B cell (primary cell): ENCODE data around the gene BRAP. TPM values are rescaled to one million over a fixed set of nuclear protein-coding genes. Genes with fewer than 3 reads are reported as not detected.
"Not testable (repeated sequence)": the region's sequence is repeated elsewhere in the genome, so short reads cannot be mapped to it uniquely, and the experiment has no call there.

Source experiments
- ATAC-seq: fragments of 200-7000 bp; cut with Tn5 transposase; one replicate; pipeline ENCODE4 v1.10.0; 2021; ENCODE audit warnings: low read depth, mild to moderate bottlenecking, moderate number of reproducible peaks, moderate library complexity
- CTCF ChIA-PET: fragments of 350-600 bp; sonication (Branson Sonifier 250); formaldehyde crosslinking; loops from one replicate; lab custom pipeline; 2021; ENCODE audit warnings: antibody characterized with exemption, inconsistent platforms; lab: Charles Lee
- POLR2A ChIA-PET: fragments of 350-600 bp; sonication (Branson Sonifier 250); formaldehyde crosslinking; loops from one replicate; lab custom pipeline; 2021; ENCODE audit warnings: antibody characterized with exemption; lab: Charles Lee
- DNase-seq: peaks from one replicate; pipeline ENCODE4 v3.0.0; 2013
- H2AFZ ChIP-seq: 2 replicates; pipeline ENCODE4 v1.6.1; 2012; ENCODE audit warnings: mild to moderate bottlenecking, low read depth, low read length; ENCODE audit not compliant: insufficient read depth, poor library complexity, severe bottlenecking
- H3K27ac ChIP-seq, 2 donors: 1 replicate in 1 of 2; 2 replicates in 1 of 2; pipeline ENCODE4 v1.5.1; 2012 to 2013; ENCODE audit warnings: low read length in 2 of 2, mild to moderate bottlenecking in 2 of 2, moderate library complexity in 1 of 2
- H3K27me3 ChIP-seq, 4 experiments: fragments of 200-600 bp in 1 of 4; sonication (generic) in 1 of 4; replicated peaks in 1 of 4; 1 replicate in 2 of 4; 2 replicates in 2 of 4; pipeline versions ENCODE4 v1.6.1 to v1.7.0; 2013 to 2016; ENCODE audit warnings: low read length in 3 of 4, mild to moderate bottlenecking in 2 of 4, mixed read lengths in 1 of 4, moderate library complexity in 1 of 4; ENCODE audit not compliant: insufficient read depth in 4 of 4, control insufficient read depth in 3 of 4; ENCODE audit errors: control extremely low read depth in 1 of 4
- H3K36me3 ChIP-seq, 2 experiments: replicated peaks in 1 of 2; 1 replicate in 1 of 2; 2 replicates in 1 of 2; pipeline versions ENCODE4 v1.6.1 to v1.7.1; 2013; ENCODE audit warnings: low read length in 1 of 2; ENCODE audit not compliant: insufficient read depth in 2 of 2, control insufficient read depth in 1 of 2; ENCODE audit errors: control extremely low read depth in 1 of 2, extremely low read depth in 1 of 2
- H3K4me1 ChIP-seq, 2 donors: fragments of 200-600 bp in 1 of 2; sonication (generic) in 1 of 2; 1 replicate in 1 of 2; 2 replicates in 1 of 2; pipeline versions ENCODE4 v1.5.1 to v1.6.1; 2013 to 2017; ENCODE audit warnings: low read length in 2 of 2; ENCODE audit not compliant: control insufficient read depth in 2 of 2, insufficient read depth in 2 of 2
- H3K4me2 ChIP-seq: replicated peaks from 2 replicates; pipeline ENCODE3; 2012; ENCODE audit warnings: mild to moderate bottlenecking, low read depth, low read length; ENCODE audit not compliant: poor library complexity, severe bottlenecking
- H3K4me3 ChIP-seq, 5 experiments: fragments of 200-600 bp in 1 of 5; sonication (generic) in 1 of 5; 1 replicate in 3 of 5; 2 replicates in 2 of 5; pipeline versions ENCODE4 v1.5.1 to v1.7.0; 2011 to 2016; ENCODE audit warnings: low read length in 4 of 5, mild to moderate bottlenecking in 4 of 5, low read depth in 2 of 5, control low read depth in 1 of 5, moderate library complexity in 1 of 5; ENCODE audit not compliant: insufficient read depth in 1 of 5; ENCODE audit errors: control extremely low read depth in 1 of 5, extremely low read depth in 1 of 5
- H3K79me2 ChIP-seq: fragments of 200-600 bp; sonication (generic); one replicate; pipeline ENCODE4 v1.6.0; 2016; ENCODE audit warnings: low read length; ENCODE audit not compliant: control insufficient read depth, insufficient read depth
- H3K9ac ChIP-seq: fragments of 200-600 bp; sonication (generic); 2 replicates; pipeline ENCODE4 v1.6.1; 2017; ENCODE audit warnings: mild to moderate bottlenecking, low read length, moderate library complexity
- H3K9me3 ChIP-seq, 3 donors: one replicate each; pipeline versions ENCODE4 v1.6.1 to v1.7.1; 2013; ENCODE audit warnings: low read length in 2 of 3; ENCODE audit not compliant: control insufficient read depth in 2 of 3, insufficient read depth in 1 of 3; ENCODE audit errors: control extremely low read depth in 1 of 3
- H4K20me1 ChIP-seq: 2 replicates; pipeline ENCODE4 v1.6.0; 2012; ENCODE audit warnings: mild to moderate bottlenecking, low read length; ENCODE audit not compliant: insufficient read depth, control insufficient read depth, poor library complexity, severe bottlenecking
- H3K27ac Mint-ChIP-seq: one replicate; pipeline ENCODE4 v1.8.0; 2021; ENCODE audit warnings: mixed read lengths
- H3K27me3 Mint-ChIP-seq: one replicate; pipeline ENCODE4 v1.8.0; 2021; ENCODE audit warnings: mixed read lengths
- H3K4me1 Mint-ChIP-seq: one replicate; pipeline ENCODE4 v1.8.0; 2021; ENCODE audit warnings: mixed read lengths
- H3K4me3 Mint-ChIP-seq: one replicate; pipeline ENCODE4 v1.8.0; 2021; ENCODE audit warnings: mixed read lengths
- H3K9me3 Mint-ChIP-seq: one replicate; pipeline ENCODE4 v1.8.0; 2022; ENCODE audit warnings: mixed read lengths; ENCODE audit not compliant: insufficient read depth
- CTCF ChIP-seq: fragments of 200-600 bp; IDR thresholded peaks from one replicate; pipeline ENCODE4 v1.8.0; 2022; ENCODE audit warnings: antibody characterized with exemption, mild to moderate bottlenecking
- EZH2 ChIP-seq: IDR thresholded peaks from 2 replicates; pipeline ENCODE4 v1.6.1; 2012; ENCODE audit warnings: borderline replicate concordance, low read depth, mild to moderate bottlenecking, moderate library complexity, low read length; ENCODE audit not compliant: insufficient read depth, poor library complexity, severe bottlenecking
- WGBS: methylation state at CpG from one replicate; pipeline ENCODE4 v1.1.5; 2013; ENCODE audit warnings: missing lambda C conversion rate; ENCODE audit not compliant: insufficient coverage; 5-methylcytosine and 5-hydroxymethylcytosine counted together
- intact Hi-C: fragments of 100-400 bp; cut with micrococcal nuclease; formaldehyde crosslinking; loops from one replicate; pipeline ENCODE4 v1.10.0; 2022
- polyA plus RNA-seq: library from polyadenylated mRNA; depleted of rRNA; stranded (reverse); fragments of >200 nt; gene quantifications from 2 replicates; pipeline ENCODE4 v1.2.3, GENCODE V29; 2012
- total RNA-seq, 2 donors: library from RNA; stranded (reverse); fragments of 120-200 nt in 1 of 2; gene quantifications; 1 replicate in 1 of 2; 2 replicates in 1 of 2; pipeline versions ENCODE4 v1.2.3 to v1.2.4, GENCODE V29; 2013 to 2022

Gene BRAP
- total and polyA plus RNA-seq, 2 donors (not counting 1 experiment from before 2014, with no cell fraction given) = 10.4 to 25.7 TPM

GRCh38 chr12:111596985-111597830 lies 88.5 kb downstream of the BRAP start:
- peak overlapping the region; percentile 90 for H3K4me3 Mint-ChIP-seq
- Histone ChIP-seq H3K9me3 (no peaks in the 10 kb centered on the region), H2AFZ (peak overlapping the region; percentile 63), H3K4me2 (peak overlapping the region; percentile 83), H3K9ac (peak overlapping the region; percentile 77), H3K36me3 (no peaks in the 10 kb centered on the region), H4K20me1 (peaks cover 6% of the 10 kb centered on the region), H3K27me3 (no peaks in the 10 kb centered on the region), H3K79me2 (peaks cover 61% of the 10 kb centered on the region), H3K4me3 (peak overlapping the region; percentile 35 to 92 (median 85)), H3K27ac (peak overlapping the region in 1 of 2 donors; percentile 71), H3K4me1 (peaks cover 15% of the 10 kb centered on the region in 2 donors)
- POLR2A ChIA-PET = no interaction called here
- DNase-seq = peak; percentile 43
- CTCF ChIA-PET = interaction anchor here (0.7 kb wide), 1 partner anchor 148 kb away, joined by 3 read pairs; no protein-coding TSS in a partner anchor
- under 1% methylated on average over 29 of the region's 33 CpGs for WGBS
- TF ChIP-seq CTCF (no peak), EZH2 (no peak)
- no peaks in the 10 kb centered on the region for H3K27me3 Mint-ChIP-seq
- intact Hi-C loops = no loop called here
- peak overlapping the region; percentile 84 for H3K27ac Mint-ChIP-seq
- no peak for ATAC-seq
- H3K9me3 Mint-ChIP-seq = no peaks in the 10 kb centered on the region
- H3K4me1 Mint-ChIP-seq = peaks cover 35% of the 10 kb centered on the region

- H3K4me3 Mint-ChIP-seq, H3K4me3 ChIP-seq, H3K36me3 ChIP-seq, H3K27ac Mint-ChIP-seq, H3K27me3 ChIP-seq, H3K4me2 ChIP-seq, ATAC-seq, H3K9ac ChIP-seq, H2AFZ ChIP-seq, H3K27me3 Mint-ChIP-seq, H3K9me3 ChIP-seq, H3K9me3 Mint-ChIP-seq, CTCF ChIA-PET, DNase-seq, intact Hi-C loops, H3K27ac ChIP-seq: not testable (repeated sequence)
- POLR2A ChIA-PET = interaction anchor here (0.5 kb wide), 1 partner anchor 12 kb away, joined by 4 read pairs; no protein-coding TSS in a partner anchor
- Histone ChIP-seq H3K79me2 (peaks cover 78% of the 10 kb centered on the region), H3K4me1 (peaks cover 15% of the 10 kb centered on the region in 2 donors), H4K20me1 (peaks cover 13% of the 10 kb centered on the region)
- 97% methylated on average over 12 of the region's 15 CpGs for WGBS
- H3K4me1 Mint-ChIP-seq = peaks cover 34% of the 10 kb centered on the region
These were observed 90.4 kb downstream of the BRAP start for GRCh38 chr12:111595341-111595835.

Other genes starting within 250 kb of the BRAP start
- gene ATXN2, start 86.6 kb downstream of the BRAP start, total RNA-seq = 81.2 and 83.8 TPM in 2 replicates
- 23.3 and 28.2 TPM in 2 replicates for gene ATXN2, start 86.6 kb downstream of the BRAP start, polyA plus RNA-seq
- gene ACAD10, start 97 bp upstream of the BRAP start, total RNA-seq = 48.6 and 55.3 TPM in 2 replicates
- gene ACAD10, start 97 bp upstream of the BRAP start, polyA plus RNA-seq = 38.1 and 40.0 TPM in 2 replicates
- 22.3 TPM in 2 replicates for gene ALDH2, start 81.0 kb upstream of the BRAP start, total RNA-seq
- 7.0 and 10.3 TPM in 2 replicates for gene ALDH2, start 81.0 kb upstream of the BRAP start, polyA plus RNA-seq
- 64.4 and 73.1 TPM in 2 replicates for gene MAPKAPK5, start 156.3 kb upstream of the BRAP start, total RNA-seq
- 60.2 and 69.0 TPM in 2 replicates for gene MAPKAPK5, start 156.3 kb upstream of the BRAP start, polyA plus RNA-seq